H4 (cell line): ENCODE results near the gene P2RX3. TPM values are rescaled to one million over a fixed set of nuclear protein-coding genes. Genes with fewer than 3 reads are reported as not detected.
"Not testable (repeated sequence)": the region's sequence is repeated elsewhere in the genome, so short reads cannot be mapped to it uniquely, and the experiment has no call there.

ENCODE experiments used
- DNase-seq: peaks from one replicate; pipeline ENCODE4 v3.0.0-alpha.2; 2015; ENCODE audit warnings: low spot score
- total RNA-seq: library from RNA; depleted of rRNA; stranded (reverse); fragments of >200 nt; shearing (Covaris generic); gene quantifications from 2 replicates; pipeline ENCODE4 v1.2.3, GENCODE V29; 2014

P2RX3 gene
- total RNA-seq, 1 experiment from 2014 or later, result not detected

DNA sequence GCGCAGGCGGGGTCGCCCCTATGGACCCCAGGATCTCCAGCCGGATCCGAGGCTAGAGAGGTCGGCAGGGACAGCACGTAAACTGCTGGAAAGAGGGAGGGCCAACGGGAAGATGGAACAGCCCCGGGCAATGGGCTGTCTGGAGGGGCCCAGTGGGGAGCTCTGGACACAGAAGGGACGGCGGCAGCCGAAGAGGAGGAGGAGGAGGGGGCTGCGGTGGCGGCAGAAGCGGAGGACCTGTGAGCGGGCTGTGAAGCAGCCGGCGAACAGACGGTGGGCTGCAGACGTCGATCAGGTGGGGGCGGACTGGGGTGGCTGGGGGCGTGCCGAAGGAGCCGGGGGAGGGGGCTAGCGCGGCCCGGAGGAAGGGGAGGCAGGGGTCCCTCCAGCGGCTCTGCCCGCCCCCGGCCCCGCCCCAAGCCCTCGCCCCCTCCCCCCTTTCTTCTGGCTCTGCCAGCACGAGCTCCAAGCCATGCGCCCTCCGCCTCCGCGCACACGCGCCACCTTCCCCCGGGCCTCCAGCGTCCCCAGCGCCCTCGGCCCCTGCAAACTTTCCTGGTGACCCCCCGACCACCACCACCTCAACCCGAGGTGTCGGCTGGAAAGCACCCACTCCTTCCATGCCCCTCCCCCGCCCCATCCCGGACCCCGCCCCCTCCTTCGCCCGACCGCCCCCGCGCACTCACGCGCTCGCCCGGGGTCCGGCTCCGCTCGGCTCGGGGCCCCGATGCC is 13.8 kb upstream of the P2RX3 start:
- no peak for DNase-seq

DNA sequence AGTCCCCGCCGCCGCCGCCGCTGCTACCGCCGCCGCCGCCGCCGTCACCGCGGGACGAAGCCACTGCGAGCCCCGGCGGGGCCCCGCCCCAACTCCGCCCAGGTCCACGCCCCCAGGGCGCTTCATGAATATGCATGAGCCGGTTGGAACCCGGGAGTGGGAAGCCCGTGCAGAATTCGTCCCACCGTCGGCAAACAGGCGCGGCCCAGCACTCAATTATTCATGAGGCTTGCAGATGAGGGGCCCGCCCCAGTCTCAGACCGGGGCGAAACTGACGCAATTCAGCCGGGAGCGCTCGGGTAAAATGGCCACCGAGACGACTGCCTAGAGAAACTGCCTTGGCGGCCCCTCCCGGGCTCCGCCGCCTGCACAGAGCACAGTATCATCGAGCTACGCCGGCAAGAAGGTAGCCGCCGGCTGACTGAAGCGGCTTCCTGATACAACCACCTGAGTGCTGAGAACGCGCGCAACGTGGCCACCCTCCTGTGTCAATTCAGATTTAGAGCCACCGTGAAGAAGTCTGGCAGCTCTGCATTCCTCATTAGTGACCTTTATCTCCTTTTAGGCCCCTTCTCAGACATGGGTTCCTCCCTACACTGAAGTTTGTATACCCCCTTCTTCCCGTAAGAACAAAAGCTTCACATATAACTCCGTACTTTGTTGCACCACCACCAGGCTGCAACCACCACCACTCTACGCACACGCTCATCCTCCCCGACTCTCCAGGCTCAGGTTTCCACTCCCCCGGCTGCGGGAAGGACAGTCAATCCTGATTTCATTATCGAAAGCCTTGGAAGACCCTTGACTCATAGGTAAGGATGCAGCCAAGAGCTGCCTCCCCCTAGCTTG is 13.0 kb upstream of the P2RX3 start, which contains the start of gene TNKS1BP1:
Gene TNKS1BP1 (minus strand): TSS at position 67 of the 849 bp plus-strand sequence. CDS start 3,067 bp downstream, outside the sequence.
- peak; percentile 94 for DNase-seq

DNA sequence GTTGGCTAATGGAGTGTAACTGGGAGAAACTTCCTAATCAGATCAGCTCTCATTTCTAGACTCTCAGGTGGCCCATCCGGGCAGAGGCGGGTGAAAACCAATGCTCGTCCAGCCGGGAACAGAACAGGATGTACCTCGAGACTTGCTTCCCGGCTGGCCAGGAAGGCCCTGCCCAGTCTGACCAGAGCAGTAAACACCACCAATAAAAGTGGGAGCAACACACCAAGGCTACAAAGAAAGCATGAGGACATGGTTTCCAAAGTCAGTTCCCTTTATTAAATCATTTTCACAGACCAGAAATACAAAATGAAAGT is 12.5 kb upstream of the P2RX3 start:
- peak; percentile 29 for DNase-seq

DNA sequence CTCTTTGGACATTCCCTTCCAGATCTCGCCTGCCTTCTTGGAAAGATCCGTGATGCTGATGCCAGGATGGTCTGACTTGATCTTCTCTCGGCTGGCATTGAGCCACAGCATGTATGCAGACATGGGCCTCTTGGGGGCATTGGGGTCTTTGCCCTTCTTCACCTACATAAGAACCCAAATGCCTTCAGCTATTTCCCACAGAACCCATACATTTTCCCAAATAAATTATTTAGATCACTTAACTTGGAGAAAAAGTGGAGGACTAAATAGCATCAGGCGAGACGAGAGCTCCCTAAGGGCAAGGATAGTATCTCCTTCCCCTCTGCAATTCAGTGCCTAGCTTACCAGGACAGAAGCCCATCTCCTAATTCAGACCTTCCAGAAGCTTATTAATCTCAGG is 10.4 kb upstream of the P2RX3 start:
- DNase-seq, result no peak

DNA sequence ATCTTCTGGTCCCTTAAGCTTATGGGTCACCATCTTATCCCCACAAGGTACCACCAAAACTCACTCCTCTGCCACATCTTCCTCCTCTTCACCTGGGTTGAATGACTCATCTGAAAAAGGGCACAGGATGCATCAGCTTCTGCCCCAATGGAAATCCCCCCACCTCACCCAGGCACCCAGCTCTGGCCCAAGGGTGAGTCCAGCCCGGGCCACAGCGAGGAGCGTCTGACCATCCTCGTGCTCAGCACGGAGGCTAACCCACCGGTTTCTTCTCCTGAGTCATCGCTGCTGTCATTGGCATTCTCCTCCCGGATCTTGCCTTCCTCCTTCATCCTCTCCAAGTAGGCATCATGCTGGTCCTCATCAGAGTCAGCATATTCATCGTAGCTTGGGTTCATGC is 8.1 kb upstream of the P2RX3 start:
- no peak for DNase-seq

DNA sequence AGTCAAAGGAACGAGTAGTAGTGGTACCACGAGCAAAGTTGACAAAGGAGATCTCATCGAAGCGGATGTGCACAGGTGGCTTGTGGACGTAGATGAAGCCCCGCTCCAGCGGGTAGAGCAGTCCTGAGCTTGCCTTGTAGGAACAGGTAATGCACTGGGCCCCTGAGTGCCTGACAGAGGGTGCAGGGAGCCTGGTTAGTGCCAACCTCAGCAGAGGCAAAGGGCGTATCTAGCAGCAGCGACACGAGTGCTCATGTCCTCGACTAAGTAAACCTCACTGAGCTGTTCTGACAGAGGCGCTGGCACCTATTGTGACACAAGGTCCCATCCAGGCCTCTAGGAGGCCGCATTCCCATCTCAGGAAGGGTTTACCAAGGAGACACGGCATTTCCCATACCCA is 6.4 kb upstream of the P2RX3 start:
- no peak for DNase-seq

DNA sequence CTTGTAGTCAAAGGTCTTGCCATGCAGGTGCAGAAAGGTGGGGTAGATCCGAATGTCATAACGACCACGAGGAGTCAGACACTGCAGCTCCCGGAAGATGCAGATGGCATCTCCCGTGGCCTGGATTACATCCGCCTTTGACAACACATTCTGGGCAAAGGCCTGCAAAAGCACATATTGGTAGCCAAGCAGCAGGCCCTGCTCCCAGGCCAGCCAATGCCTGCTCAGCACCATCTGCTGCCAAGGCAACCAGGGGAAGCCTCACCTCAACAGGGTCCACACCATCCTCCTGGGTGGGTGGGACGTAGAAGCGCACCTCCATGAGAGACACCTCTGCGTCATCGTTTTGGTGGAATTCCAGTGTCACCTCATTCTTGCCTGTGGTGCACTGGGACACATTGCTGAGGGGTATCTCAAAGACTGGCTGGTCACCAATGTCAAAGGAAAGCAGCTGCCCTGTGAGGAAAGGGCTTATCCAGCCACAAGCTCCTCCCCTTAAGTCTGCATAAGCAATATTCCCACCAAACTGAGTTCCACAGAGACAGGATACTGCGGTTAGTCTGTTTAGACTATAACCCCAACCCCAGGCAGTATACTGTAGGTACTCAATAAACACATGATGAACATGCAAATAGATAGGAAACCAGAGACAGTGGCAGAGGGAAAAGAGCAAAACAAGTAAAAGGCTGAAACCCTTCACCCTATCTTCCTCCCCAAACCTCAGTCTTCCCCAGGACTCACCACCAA is 5.3 kb upstream of the P2RX3 start:
- DNase-seq, result no peak

DNA sequence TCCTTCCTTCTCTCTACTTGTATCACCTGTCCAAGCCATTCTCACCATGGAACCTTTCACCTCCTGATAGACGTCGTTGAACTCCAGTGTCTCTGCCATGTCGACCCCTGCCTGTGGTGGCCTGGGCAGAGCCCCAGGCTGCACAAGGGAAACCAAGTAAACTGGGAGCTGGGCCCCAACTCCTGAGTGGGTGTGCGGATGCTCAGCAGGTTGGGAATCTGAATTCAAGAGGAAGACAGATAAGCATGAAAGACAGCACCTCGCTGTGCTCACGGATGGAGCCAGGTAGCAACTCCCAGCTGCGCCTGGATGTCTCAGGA is 3.2 kb upstream of the P2RX3 start:
- DNase-seq, result no peak

DNA sequence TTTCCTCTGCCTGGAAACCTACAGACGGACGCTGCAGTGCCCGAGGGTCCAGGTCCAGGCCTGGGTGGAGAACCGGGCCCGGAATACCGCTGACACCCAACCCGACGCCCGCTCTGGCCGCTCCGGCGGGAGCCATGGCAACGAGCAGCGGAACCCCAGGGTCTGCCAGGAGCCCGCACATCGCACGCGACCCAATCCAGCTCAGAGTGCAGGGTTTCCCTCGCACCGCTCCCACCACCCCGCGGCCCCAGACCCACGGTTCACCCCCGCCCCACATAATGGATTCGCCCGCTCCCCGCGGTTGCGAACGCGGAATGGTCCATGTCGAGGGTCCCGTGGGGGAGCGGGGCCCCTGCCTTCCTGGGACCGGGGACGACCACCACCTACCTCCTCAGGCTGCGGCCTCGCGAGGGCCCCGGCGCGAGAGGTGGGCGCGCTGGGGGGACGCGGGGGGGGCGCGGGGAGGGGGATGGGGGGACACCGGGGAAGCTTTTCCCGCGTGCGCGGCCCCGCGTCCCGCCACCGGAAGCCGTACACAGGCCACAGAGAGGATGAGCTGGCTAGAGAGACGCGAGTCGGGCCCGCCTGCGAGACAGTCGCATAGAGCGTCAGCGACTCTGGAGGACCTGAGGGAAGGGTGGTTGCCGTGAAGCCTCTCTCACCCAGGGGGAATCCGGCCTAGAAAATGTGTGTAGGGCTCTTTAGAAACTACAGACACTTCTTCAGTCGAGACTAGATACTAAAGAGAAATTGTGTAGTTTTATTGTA is 2.6 kb upstream of the P2RX3 start, which contains the start of gene SSRP1:
Gene SSRP1 (minus strand): TSS at position 550 of the 768 bp plus-strand sequence. CDS start 771 bp downstream, outside the sequence.
- DNase-seq, result peak; percentile 87

DNA sequence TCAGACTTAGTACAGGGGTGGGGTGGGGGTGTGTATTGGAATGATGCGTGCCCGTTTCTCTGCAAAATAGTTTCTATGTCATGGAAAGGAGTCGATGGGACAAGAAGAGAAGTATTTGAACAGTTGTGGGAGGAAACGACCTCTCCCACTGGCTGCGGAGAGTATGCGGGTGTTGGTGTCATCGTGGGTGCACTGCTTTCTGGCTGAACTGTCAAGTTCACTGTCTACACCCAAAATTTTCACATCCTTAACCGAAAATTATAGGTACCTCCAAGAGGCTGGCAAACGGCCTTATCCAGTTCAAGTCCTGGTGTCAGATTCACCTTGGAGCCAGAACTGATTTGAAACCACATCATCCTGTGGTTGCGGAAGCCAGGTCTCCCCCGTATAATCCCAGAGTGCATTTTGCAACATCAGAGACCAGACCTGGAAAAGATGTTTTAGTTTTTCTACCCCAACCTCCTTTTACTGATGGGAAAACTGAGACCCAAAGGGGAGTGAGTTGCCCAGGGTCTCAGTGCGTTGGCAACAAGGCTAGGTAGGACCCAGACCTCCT is 2.0 kb upstream of the P2RX3 start:
- DNase-seq, result no peak

DNA sequence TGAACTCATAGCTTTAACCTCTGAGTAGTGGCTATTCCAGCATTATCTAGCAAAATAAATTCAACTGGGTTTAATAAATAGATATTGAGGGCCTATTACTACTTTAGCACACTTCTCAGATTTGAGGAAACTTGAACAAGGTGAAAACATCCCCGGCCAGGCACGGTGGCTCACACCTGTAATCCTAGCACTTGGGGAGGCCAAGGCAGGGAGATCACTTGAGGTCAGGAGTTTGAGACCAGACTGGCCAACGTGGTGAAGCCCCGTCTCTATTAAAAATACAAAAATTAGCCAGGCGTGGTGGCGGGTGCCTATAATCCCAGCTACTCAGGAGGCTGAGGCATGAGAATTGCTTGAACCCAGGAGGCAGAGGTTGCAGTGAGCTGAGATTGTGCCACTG is 1.3 kb upstream of the P2RX3 start:
- not testable (repeated sequence) for DNase-seq

DNA sequence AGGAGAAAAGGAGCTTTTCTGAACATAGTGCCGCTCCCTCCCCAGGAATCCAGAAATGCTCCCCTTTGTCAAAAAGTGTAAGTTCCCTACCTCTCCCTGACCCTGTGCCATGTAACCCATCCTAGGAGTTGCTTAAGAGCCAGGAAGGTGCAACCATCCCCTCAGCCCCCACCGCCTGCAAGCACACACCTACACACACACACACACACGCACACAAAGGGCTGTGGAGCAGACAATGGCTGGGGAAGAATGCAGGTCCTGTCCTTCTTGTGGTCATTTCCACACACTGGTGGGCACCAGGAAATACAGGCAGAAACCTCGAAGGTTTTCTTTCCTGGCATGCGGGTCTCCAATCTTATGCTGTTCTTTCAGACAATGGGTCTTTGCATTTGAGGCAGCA is 1.2 kb downstream of the P2RX3 start:
- no peak for DNase-seq

DNA sequence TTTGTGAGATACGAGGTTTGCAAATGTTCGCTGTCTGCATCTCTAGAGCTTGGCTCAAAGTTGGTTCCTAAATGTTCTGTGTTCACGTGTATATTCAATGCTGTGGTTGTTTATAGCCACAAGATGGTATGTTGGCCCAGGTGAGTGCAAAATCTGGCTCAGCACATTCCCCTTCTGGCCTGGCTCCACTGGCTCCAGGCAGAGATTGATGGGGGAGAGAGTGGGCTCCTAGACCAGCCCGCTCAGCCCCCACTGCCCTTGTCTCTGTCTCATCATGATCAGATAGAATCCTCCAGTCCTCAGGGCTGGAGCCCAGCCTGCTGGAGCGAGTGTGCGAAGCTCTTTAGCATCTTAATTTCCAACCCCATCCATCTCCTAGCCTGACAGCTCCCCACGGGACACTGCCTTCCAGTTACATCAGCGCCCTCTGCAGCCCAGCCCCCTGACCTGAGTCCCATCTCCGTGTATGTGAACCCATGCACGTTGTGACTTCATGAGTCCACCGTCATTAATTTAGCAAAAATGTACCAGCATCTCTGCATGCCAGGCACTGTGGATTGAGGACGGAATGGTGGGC is 2.0 kb downstream of the P2RX3 start:
- no peak for DNase-seq

DNA sequence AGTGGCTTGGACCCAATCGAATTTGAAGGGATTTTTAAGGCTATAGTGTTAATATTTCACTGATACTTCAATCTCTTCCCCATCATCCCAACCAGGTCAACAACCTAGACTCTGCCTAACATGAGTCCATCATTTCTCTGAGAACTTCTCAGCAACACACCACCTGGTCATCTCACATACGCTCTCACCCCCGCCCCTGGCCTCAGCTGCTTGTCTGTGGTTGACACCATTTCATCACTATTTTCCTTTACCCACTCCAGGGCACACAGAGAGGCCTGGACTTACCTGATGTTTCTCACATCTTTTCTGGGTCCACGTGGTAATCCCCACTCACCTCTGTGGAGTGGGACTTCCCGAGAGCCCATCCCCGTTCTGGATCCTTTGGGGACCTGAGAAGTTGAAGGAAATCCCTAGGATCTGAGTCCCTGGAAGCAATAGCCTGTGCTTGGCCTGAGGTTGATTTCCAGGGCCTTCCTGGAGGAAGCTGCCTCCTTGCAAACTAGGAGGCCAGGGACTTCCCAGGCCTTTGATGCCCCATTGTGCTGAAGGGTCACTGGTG is 3.2 kb downstream of the P2RX3 start:
- DNase-seq, result no peak

DNA sequence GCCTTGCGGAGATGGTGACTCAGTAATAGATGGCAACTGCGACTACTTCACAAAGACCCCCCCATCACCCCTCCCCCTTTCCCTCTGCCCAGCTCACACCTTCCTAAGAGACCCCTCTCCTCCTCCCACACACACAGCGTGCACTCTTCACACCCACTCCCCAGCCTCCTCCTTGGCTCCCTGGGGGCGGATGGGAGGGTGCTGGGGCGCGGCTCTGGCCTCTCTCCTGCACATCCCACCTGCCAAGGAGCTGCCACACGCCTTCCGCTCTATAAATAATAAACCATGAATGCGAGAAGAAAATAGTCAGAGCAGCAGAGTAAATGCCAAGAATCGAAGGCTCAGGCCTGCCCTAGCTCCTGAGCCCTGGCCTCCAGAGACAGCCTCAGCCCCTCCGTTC is 4.5 kb downstream of the P2RX3 start:
- DNase-seq, result no peak

DNA sequence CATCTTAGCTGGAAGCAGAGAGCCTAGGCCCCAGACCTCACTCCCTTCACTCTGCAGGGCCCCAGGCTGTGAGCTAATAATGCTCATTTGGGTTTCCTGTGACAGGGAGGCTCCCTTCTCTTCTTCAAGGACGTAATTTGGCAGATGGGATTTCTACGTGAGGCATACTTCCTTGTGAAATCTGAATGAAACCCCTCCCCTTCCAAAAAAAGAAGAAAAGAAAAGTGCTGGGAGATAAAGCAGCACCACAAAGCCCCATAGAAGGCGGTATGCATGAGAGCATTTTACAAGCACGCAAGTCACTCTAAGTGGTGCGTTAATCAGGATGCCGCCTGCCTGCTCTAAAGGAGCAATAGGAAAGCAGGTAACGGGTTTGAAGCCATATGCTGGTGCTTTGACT is 5.7 kb downstream of the P2RX3 start:
- DNase-seq, result no peak

DNA sequence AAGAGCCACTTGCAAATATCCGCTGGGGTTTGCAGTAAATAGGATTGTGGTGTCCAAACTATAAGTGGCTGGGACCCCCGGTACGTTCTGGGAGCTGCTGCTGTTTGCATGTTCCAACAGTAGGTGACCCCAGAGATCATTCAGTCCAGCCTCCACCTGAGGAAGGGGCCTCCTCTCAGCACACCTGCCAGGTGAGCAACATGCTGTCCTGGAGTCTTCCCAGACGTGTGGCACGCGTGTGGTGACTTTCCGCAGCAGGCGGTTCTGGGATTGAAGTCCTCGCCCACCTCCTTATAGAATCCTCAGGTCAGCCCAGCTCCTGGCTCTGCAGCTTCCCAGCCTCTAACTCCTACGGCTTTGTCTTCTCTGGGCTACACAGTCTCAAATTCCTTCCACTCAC is 6.7 kb downstream of the P2RX3 start:
- DNase-seq, result no peak

DNA sequence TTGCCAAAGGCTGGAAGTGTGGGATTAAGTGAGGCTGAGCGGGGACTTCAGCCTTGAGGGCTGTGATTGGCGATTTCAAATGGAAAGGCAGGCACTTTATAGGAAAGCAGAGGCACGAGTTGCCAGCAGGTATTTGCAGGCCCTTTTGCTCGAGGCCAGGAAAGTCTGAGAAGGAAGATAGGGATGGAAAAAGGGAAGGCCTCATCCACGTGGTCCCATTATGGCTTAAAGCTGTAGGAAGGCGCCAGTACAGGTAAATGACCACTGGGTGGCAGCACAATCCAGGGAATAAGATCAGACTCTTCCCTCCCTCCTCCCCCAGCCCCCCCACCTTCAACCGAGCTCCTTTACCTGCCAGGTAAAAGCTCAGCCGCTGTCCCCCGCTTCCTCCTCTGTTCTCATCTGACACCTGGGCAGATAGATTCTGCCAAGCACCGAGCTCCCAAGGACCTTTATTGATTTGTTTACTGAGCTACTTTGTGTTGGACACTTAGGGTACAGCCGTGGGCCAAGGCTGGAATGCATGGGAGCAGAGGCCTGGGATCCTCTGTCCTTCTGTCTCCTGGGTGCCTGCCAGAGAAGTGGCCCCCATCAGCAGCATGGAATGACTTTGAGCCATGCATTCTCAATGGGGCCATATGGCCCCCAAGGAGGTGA is 7.5 kb downstream of the P2RX3 start:
- DNase-seq, result peak; percentile 66

DNA sequence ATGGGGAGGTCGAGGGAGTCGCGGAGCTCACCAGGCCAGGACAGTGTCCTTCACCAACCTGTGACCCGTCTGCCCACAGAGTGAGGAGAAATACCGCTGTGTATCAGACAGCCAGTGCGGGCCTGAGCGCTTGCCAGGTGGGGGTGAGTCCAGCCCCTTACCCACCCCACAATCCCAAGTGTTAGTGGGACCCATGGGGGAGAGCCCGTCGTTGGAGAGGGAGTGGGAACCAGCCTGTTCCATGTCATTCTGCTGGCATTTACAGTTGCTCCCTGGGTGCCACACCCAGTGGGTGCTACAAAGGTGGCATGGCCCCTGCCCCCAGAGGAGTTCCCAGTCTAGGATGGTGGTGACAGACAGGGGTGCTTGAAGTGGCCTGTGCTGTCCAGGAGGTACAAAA is 9.2 kb downstream of the P2RX3 start:
- DNase-seq, result no peak

DNA sequence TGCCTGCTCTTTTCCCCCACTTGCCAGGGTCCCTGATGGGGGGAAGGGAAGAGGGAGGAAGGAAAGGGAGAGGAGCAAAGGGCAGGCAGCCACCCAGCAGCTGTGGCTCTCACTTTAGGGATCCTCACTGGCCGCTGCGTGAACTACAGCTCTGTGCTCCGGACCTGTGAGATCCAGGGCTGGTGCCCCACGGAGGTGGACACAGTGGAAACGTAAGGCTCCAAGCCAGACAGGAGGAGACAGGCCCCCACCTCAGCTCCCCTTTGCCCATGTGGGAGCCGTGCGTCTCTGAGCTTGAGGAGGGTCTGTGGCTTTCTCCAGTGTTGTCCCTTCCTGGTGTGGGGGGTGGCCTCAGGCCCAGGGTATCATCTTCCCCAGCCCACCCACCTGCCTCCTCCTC is 9.9 kb downstream of the P2RX3 start:
- DNase-seq, result no peak
